ENCODE data around the gene BCL6. TPM values are rescaled to one million over a fixed set of nuclear protein-coding genes. Genes with fewer than 3 reads are reported as not detected.

Gene BCL6
- total RNA-seq, 2 donors from 2014 or later, result 67.8 to 158 TPM

- ATAC-seq, result peak; percentile 59 to 75
Measured at GRCh38 chr3:187679638-187680396, 65.5 kb downstream of the BCL6 start.

GRCh38 chr3:187678726-187679268, 66.5 kb downstream of the BCL6 start:
- no peak overlapping the region for H3K27ac Mint-ChIP-seq
- H3K27me3 Mint-ChIP-seq, result peaks cover 31 to 60% of the 10 kb centered on the region in 2 donors
- no peak for ATAC-seq
- H3K4me3 Mint-ChIP-seq, result no peak overlapping the region
- peaks cover 3 to 5% of the 10 kb centered on the region in 2 donors for H3K4me1 Mint-ChIP-seq (ENCODE audit: low read depth in 2 of 2)
- no peaks in the 10 kb centered on the region for H3K9me3 Mint-ChIP-seq
- H3K36me3 Mint-ChIP-seq, result no peaks in the 10 kb centered on the region
- no peak for DNase-seq (ENCODE audit: low spot score)

More at GRCh38 chr3:187679638-187680396, 65.5 kb downstream of the BCL6 start:
- H3K4me1 Mint-ChIP-seq (ENCODE audit: low read depth in 2 of 2), result peaks cover 5% of the 10 kb centered on the region in 2 donors
- no peak for DNase-seq (ENCODE audit: low spot score)
- no peaks in the 10 kb centered on the region for H3K36me3 Mint-ChIP-seq
- no peaks in the 10 kb centered on the region for H3K9me3 Mint-ChIP-seq
- no peak overlapping the region for H3K4me3 Mint-ChIP-seq
- H3K27ac Mint-ChIP-seq, result no peak overlapping the region
- H3K27me3 Mint-ChIP-seq, result peaks cover 22 to 57% of the 10 kb centered on the region in 2 donors

GRCh38 chr3:187677604-187678003, 67.7 kb downstream of the BCL6 start:
- no peaks in the 10 kb centered on the region for H3K9me3 Mint-ChIP-seq
- no peaks in the 10 kb centered on the region for H3K36me3 Mint-ChIP-seq
- peaks cover 26 to 55% of the 10 kb centered on the region in 2 donors for H3K27me3 Mint-ChIP-seq
- peaks cover 3 to 5% of the 10 kb centered on the region in 2 donors for H3K4me1 Mint-ChIP-seq (ENCODE audit: low read depth in 2 of 2)
- H3K4me3 Mint-ChIP-seq, result no peak overlapping the region
- no peak overlapping the region for H3K27ac Mint-ChIP-seq
- no peak for ATAC-seq
- DNase-seq (ENCODE audit: low spot score), result no peak

- H3K4me3 Mint-ChIP-seq, result no peak overlapping the region
- ATAC-seq, result no peak
- no peak overlapping the region for H3K27ac Mint-ChIP-seq
- DNase-seq (ENCODE audit: low spot score), result no peak
- no peaks in the 10 kb centered on the region for H3K9me3 Mint-ChIP-seq
- no peaks in the 10 kb centered on the region for H3K36me3 Mint-ChIP-seq
- peaks cover 45 to 79% of the 10 kb centered on the region in 2 donors for H3K27me3 Mint-ChIP-seq
- no peaks in the 10 kb centered on the region for H3K4me1 Mint-ChIP-seq (ENCODE audit: low read depth in 2 of 2)
Measured at GRCh38 chr3:187673012-187673411, 72.3 kb downstream of the BCL6 start.

Other genes with a start within 250 kb of the BCL6 start
- gene SST, start 75.1 kb downstream of the BCL6 start, total RNA-seq, result not detected
- gene RTP2, start 42.9 kb downstream of the BCL6 start, total RNA-seq, result not detected

Measured in natural killer cell treated with Interleukin-12 subunit alpha and Interleukin-12 subunit beta and Interleukin-15 and Interleukin-18, amount 100 ng/mL, for 72 hours (primary cell).